DOHH2 (cell line): Measurements from ENCODE around the gene DCST2.

Source experiments
- H3F3A ChIP-seq: fragments of 200-600 bp; sonication (generic), shearing (Covaris generic); 2 replicates; pipeline ENCODE4 v1.6.0; 2016; ENCODE audit warnings: antibody characterized with exemption, mild to moderate bottlenecking; ENCODE audit not compliant: control insufficient read depth, insufficient read depth
- H3K27ac ChIP-seq: fragments of 200-600 bp; sonication (generic); 2 replicates; pipeline ENCODE4 v1.5.1; 2014; ENCODE audit warnings: low read depth, mild to moderate bottlenecking, low read length, moderate library complexity
- H3K27me3 ChIP-seq: fragments of 200-600 bp; sonication (generic); 2 replicates; pipeline ENCODE4 v1.6.1; 2014; ENCODE audit warnings: mild to moderate bottlenecking, low read length, mixed read lengths; ENCODE audit not compliant: control insufficient read depth
- H3K36me3 ChIP-seq: fragments of 200-600 bp; sonication (generic); 2 replicates; pipeline ENCODE4 v1.6.1; 2014; ENCODE audit warnings: mild to moderate bottlenecking, low read length, moderate library complexity, mixed read lengths; ENCODE audit not compliant: control insufficient read depth
- H3K4me1 ChIP-seq: fragments of 200-600 bp; sonication (generic); 2 replicates; pipeline ENCODE4 v1.6.1; 2014; ENCODE audit warnings: mild to moderate bottlenecking, low read length, mixed read lengths; ENCODE audit not compliant: control insufficient read depth
- H3K4me2 ChIP-seq: fragments of 200-600 bp; sonication (generic); 2 replicates; pipeline ENCODE4 v1.6.0; 2014; ENCODE audit warnings: mild to moderate bottlenecking, low read length, moderate library complexity
- H3K4me3 ChIP-seq: fragments of 200-600 bp; sonication (generic); 2 replicates; pipeline ENCODE4 v1.5.1; 2014; ENCODE audit warnings: mild to moderate bottlenecking, low read length, mixed read lengths
- H3K79me2 ChIP-seq: fragments of 200-600 bp; sonication (generic); 2 replicates; pipeline ENCODE4 v1.6.1; 2014; ENCODE audit warnings: mild to moderate bottlenecking, low read length, mixed read lengths; ENCODE audit not compliant: control insufficient read depth
- H3K9me2 ChIP-seq: fragments of 200-600 bp; sonication (generic); replicated peaks from 2 replicates; pipeline ENCODE4 v1.6.1; 2014; ENCODE audit warnings: mild to moderate bottlenecking, low read length, mixed read lengths; ENCODE audit not compliant: control insufficient read depth
- H3K9me3 ChIP-seq: fragments of 200-600 bp; sonication (generic); 2 replicates; pipeline ENCODE4 v1.6.1; 2014; ENCODE audit warnings: antibody characterized with exemption, low read length, mixed read lengths; ENCODE audit not compliant: control insufficient read depth, insufficient read depth
- H4K20me1 ChIP-seq: fragments of 200-600 bp; sonication (generic); 2 replicates; pipeline ENCODE4 v1.6.0; 2014; ENCODE audit warnings: low read depth, mild to moderate bottlenecking, antibody characterized with exemption, low read length, moderate library complexity; ENCODE audit not compliant: control insufficient read depth, insufficient read depth
- CTCF ChIP-seq: fragments of 200-600 bp; sonication (generic); IDR thresholded peaks from one replicate; pipeline ENCODE4 v1.5.1; 2014; ENCODE audit warnings: antibody characterized with exemption, mild to moderate bottlenecking, low read depth, low read length; ENCODE audit not compliant: poor library complexity, severe bottlenecking
- EZH2phosphoT487 ChIP-seq: fragments of 200-600 bp; sonication (generic); IDR thresholded peaks from 2 replicates; pipeline ENCODE4 v1.6.1; 2017; ENCODE audit warnings: borderline replicate concordance, mild to moderate bottlenecking, antibody characterized with exemption, low read length, moderate library complexity, mixed read lengths

Gene DCST2

DNA sequence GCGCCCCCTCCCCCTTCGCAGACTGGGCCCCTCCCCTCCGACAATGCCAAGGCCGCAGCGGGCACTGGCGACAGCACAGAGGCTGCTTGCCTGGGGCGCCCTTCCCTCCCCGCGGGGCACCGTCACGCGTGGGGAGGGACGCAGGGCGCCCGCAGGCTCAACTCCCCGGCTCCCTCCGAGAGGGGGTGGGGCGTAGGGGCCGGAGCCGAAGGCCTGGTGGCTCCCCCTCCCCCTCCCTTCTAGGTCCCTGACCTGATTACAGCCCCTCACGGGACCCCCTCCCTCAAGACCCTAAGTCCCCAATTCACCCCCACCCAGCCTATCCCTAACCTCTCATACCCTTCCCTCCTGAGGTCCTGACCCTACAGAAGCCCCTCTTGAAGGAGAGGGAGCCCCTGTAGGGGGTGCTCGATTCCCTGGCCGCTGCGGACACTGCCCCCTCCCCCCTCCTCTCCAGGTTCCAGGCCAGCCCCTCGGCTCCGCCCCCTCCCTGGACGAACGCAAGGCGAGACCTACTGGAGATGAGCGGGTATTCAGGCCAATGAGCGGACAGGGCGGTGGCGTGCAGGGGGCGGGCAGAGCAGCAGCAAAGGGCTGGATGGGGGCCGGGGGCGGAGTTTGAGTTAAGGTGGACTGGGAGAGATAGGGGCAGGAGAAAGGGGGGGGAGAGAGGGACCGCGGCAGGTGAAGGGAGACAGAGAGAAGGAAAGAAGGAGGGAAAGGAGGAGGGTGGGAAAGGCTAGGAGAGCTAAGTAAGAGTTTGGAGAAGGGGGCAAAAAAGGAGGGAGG lies 31.7 kb downstream of the DCST2 start:
- Histone ChIP-seq H3K4me1 (peaks cover 62% of the 10 kb centered on the region), H3K4me3 (peak overlapping the region; percentile 92)
- TF ChIP-seq EZH2phosphoT487 (no peak), CTCF (peak; percentile 57)

DNA sequence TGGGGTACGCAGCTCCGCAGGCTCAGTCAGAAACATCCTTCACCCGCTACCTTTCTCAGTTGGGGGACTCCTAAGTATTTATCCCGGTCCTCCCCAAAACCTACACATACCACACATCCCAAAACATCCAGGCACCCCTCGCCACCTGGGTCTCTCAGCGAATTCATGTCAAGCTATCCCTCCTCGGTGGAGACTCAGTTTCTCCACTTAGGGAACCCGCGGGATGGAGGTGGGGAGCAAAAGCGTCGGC lies 32.2 kb downstream of the DCST2 start:
- no peak for TF ChIP-seq CTCF
- no peak for TF ChIP-seq EZH2phosphoT487
- H4K20me1 ChIP-seq = no peaks in the 10 kb centered on the region
- H3K9me3 ChIP-seq = no peaks in the 10 kb centered on the region
- peaks cover 26% of the 10 kb centered on the region for H3K79me2 ChIP-seq
- no peaks in the 10 kb centered on the region for H3K9me2 ChIP-seq
- H3F3A ChIP-seq = peaks cover 32% of the 10 kb centered on the region
- H3K36me3 ChIP-seq = no peaks in the 10 kb centered on the region
- peak overlapping the region; percentile 80 for H3K27ac ChIP-seq
- H3K27me3 ChIP-seq = no peaks in the 10 kb centered on the region
- peaks cover 56% of the 10 kb centered on the region for H3K4me1 ChIP-seq
- H3K4me2 ChIP-seq = peak overlapping the region; percentile 81
- H3K4me3 ChIP-seq = peak overlapping the region; percentile 92

More for the DNA sequence above, 31.7 kb downstream of the DCST2 start:
- H3K9me2 ChIP-seq = no peaks in the 10 kb centered on the region
- H3F3A ChIP-seq = peaks cover 36% of the 10 kb centered on the region
- H3K4me2 ChIP-seq = peak overlapping the region; percentile 81
- no peaks in the 10 kb centered on the region for H3K36me3 ChIP-seq
- H3K27me3 ChIP-seq = no peaks in the 10 kb centered on the region
- H3K9me3 ChIP-seq = no peaks in the 10 kb centered on the region
- H3K79me2 ChIP-seq = peaks cover 26% of the 10 kb centered on the region
- H3K27ac ChIP-seq = peak overlapping the region; percentile 80
- no peaks in the 10 kb centered on the region for H4K20me1 ChIP-seq

DNA sequence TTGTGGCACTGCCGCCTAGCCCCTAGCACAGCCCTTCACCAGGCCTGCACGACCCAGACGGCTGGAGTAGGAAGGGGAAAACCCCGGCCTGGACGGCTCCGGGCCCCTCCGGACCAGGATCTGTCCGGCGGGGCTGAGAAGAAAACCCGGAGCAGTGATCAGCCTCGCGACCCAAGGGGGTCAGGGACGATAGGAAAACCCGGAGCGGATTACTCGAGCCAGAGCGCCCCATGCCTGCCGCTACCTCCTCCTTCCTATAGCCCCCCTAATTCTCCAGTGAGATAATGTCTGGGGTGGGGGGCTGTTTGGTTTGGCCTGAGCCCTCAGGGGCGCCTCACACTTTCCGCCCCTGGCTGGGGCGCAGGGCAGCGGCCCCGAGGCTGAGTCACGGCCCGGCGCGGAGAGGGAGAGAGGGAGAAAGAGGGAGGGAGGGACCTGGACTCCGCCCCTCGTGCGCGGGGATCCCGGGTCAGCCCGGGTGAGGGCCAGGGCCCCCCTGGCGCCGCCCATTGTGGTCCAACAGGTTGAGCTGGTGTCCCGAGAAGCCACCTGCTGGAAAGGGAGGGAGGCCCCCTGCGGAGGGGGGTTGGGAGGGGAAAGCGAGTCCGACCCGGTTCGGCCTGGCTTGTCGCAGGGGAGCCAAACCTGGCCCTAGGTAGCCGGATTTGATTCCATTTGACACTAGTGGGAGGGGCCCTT lies 32.7 kb downstream of the DCST2 start:
- no peaks in the 10 kb centered on the region for H3K9me3 ChIP-seq

More for the DNA sequence above, 32.7 kb downstream of the DCST2 start:
- Histone ChIP-seq H3K4me3 (peak overlapping the region; percentile 92), H4K20me1 (no peaks in the 10 kb centered on the region), H3K79me2 (peaks cover 26% of the 10 kb centered on the region), H3K9me2 (no peaks in the 10 kb centered on the region), H3F3A (peaks cover 33% of the 10 kb centered on the region), H3K36me3 (no peaks in the 10 kb centered on the region), H3K4me2 (peak overlapping the region; percentile 81), H3K27ac (peak overlapping the region; percentile 80), H3K27me3 (no peaks in the 10 kb centered on the region), H3K4me1 (peaks cover 52% of the 10 kb centered on the region)
- TF ChIP-seq EZH2phosphoT487 = no peak
- TF ChIP-seq CTCF = no peak
